Activated CD8-positive, alpha-beta memory T cell treated with anti-CD3 and anti-CD28 coated beads for 36 hours (primary cell): ENCODE results near the gene AIP. TPM values are rescaled to one million over a fixed set of nuclear protein-coding genes. Genes with fewer than 3 reads are reported as not detected.

ENCODE experiments used
- CTCF ChIA-PET: fragments of 350-600 bp; sonication (Branson Sonifier 250); formaldehyde crosslinking; loops from one replicate; lab custom pipeline; 2021; ENCODE audit warnings: antibody characterized with exemption; lab: Charles Lee
- POLR2A ChIA-PET: fragments of 350-600 bp; sonication (Branson Sonifier 250); formaldehyde crosslinking; loops from one replicate; lab custom pipeline; 2021; ENCODE audit warnings: antibody characterized with exemption; lab: Charles Lee
- total RNA-seq, 2 experiments: library from RNA; stranded (reverse); gene quantifications; one replicate each; pipeline ENCODE4 v1.2.3, GENCODE V29; 2021

Gene AIP
- total RNA-seq, 2 experiments from 2014 or later = 154 to 159 TPM

DNA sequence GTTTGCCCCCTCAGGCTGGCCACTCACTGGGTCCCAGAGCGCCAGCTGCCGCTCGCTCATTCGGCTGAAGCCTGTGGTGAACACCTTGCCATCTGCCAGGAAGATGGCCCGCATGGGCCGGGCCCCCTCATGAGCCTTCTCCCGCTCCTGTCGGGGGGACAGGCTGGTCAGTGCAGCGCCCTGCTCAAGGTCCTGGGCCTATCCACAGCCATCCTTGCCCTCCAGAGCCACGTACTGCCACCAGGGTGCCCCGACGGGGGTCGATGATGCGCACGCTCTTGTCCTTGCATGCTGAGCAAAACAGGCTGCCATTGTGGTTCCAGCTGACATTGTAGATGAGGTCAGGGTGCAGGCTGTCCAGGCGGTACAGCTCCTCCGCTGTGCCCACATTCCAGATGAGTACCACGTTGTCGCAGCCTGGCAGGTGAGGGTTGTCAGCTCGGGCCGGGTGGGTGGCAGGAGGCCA is 41.7 kb upstream of the AIP start:
- ChIA-PET CTCF (interaction anchor here (0.6 kb wide), 1 partner anchor 24 kb away, joined by 3 read pairs; no protein-coding TSS in a partner anchor), POLR2A (interaction anchor here (0.6 to 0.9 kb wide), 2 partner anchors 8 to 34 kb away, joined by 3 to 4 read pairs; no protein-coding TSS in a partner anchor)

DNA sequence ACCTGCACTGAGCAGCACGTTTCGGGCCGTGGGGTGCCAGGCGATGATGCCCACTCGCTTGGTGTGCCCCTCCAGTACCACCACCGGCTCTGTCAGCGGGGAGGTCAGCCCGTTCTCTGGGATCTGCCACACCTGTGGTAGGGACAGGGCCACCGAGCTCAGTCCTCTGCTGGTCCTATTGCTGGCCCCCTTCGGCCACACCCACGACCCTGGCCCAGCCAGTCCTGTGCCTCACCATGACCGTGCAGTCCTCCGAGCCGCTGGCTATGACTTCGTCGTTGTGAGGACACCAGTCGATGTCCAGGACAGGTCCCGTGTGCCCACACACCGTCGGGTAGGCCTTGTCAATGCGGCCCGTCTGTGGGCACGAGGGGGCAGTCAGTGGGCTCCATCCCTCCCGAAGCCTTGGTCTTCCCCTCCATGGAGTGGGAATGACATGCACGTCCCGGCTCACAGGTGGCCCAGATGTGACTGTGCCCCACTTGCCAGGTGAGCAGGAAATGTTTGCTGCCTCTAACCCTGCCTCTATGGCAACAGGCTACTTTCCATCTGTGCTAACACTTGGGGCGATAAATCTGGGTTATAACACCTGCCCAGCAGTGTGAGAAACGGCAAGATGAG is 41.0 kb upstream of the AIP start:
- CTCF ChIA-PET = no interaction called here
- POLR2A ChIA-PET = interaction anchor here (0.9 kb wide), 1 partner anchor 35 kb away, joined by 3 read pairs; no protein-coding TSS in a partner anchor

DNA sequence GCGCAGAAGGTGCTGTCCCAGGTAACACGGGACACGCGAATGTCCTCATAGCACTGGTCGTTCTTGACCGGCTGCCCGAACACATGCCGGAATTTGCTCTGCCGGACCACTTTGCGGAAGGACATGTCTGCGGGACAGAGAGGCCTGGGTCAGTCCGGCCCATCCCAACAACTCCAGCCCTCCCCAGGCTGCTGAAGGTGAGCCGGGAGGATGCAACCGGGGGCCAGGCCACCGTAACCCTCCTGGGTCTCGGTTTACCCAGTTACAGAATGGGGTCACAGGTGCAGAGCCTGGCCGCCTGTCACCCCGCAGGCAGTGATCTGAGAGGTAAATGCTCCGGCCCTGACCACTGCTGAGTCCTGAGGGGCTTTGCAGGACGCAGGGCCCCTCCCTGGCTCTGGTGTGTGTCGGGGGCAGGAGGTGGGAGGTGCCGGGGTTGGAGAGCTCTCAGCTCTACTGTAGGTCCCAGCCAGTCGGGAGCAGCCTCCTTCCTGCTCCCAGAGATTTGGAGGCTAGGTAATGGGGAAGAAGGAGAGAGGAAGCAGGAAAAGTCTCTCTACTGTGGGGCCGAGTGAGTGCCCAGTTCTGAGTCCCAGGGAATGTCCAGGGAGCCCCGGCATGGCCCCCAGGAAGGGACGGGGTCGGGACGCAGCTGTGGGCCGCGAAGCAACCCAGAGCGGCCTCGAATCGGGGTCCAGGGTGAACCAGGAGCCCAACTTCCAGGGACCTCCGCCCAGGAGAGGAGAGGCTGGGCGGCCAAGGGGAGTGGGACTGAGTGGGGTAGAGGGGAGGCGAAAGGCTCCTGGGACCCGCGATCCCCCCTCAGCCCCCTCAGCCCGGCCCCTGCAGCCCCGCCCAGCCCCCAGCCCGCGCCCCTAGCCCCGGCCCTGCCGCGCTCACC is 40.1 kb upstream of the AIP start:
- ChIA-PET POLR2A (interaction anchor here (0.6 to 1.1 kb wide), 3 partner anchors 30 to 43 kb away, joined by 3 to 7 read pairs (median 4); no protein-coding TSS in a partner anchor), CTCF (no interaction called here)

DNA sequence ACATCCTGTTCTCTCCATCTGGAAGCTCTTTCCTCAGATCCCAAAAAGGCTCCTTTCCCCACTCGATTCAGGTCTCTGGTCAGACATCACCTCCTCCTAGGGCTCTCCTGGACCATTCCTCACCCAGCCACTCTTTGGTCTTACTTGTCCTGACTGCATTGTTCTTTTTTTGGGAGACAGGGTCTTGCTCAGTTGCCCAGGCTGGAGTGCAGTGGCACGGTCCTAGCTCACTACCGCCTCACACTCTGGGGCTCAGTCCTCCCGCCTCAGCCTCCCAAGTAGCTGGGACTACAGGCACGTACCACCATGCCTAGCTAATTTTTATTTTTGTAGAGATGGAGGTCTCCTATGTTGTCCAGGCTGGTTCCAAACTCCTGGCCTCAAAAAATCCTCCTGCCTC is 37.3 kb upstream of the AIP start:
- ChIA-PET POLR2A (interaction anchor here (0.6 to 1.2 kb wide), 3 partner anchors 9 to 43 kb away, joined by 3 to 7 read pairs (median 5); no protein-coding TSS in a partner anchor), CTCF (no interaction called here)

DNA sequence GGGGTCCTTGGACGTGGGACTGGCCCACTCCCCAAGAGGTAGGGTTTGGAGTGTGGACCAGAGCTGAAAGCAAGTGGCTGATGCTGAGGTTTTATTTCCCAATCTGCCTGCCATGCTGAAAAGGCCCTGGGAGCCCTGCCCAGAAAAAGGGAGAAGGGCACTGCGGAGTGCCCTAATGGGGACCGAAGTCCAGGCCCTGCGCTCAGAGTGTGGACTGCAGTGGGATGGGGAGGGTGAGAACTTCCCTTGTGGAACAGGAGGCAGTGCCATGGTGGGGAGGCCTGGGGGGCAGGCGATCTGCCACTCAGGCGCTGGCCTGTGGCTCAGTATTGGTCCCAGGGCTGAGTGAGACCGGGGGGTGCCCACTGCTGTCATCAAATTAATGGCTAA is 34.6 kb upstream of the AIP start:
- ChIA-PET CTCF (no interaction called here), POLR2A (interaction anchor here (1.2 kb wide), 1 partner anchor 20 kb away, joined by 4 read pairs; no protein-coding TSS in a partner anchor)

DNA sequence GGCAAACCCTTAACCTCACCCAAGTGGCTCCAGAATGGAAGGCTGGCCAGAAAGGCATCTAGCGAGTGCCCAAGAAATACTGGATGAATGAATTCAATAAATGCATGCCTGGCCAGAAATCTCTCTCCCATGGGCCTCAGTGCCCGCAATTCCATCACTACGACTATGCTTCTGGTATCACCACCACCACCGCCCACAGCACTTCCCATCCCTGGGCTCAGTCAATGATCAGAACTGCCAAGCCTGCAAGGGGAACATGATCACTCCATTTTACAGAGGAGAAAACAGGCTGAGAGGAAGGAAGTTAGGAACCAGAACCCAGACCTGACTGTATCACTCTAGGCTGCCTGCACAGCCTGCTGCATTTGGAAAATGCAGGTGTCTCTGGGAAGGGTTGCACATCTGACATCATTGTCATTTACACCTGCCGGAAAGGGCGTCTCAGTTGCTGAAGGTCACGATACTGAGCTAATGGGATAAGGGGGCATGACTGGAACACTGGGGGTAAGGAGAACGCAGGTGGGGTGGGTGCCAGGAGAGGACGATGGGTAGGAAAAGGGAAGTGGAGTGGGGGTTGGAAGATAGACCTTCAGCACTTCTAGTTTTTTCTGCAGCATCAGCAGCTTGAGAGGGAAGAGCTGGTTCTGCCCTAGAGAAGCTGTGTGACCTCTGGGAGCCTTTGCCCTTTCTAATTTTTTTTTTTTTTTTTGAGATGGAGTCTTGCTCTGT is 33.5 kb upstream of the AIP start:
- CTCF ChIA-PET = no interaction called here
- POLR2A ChIA-PET = interaction anchor here (0.7 to 1.6 kb wide), 3 partner anchors 8 to 20 kb away, joined by 4 to 6 read pairs (median 4); partner anchors contain the start of genes PTPRCAP and TMEM134

DNA sequence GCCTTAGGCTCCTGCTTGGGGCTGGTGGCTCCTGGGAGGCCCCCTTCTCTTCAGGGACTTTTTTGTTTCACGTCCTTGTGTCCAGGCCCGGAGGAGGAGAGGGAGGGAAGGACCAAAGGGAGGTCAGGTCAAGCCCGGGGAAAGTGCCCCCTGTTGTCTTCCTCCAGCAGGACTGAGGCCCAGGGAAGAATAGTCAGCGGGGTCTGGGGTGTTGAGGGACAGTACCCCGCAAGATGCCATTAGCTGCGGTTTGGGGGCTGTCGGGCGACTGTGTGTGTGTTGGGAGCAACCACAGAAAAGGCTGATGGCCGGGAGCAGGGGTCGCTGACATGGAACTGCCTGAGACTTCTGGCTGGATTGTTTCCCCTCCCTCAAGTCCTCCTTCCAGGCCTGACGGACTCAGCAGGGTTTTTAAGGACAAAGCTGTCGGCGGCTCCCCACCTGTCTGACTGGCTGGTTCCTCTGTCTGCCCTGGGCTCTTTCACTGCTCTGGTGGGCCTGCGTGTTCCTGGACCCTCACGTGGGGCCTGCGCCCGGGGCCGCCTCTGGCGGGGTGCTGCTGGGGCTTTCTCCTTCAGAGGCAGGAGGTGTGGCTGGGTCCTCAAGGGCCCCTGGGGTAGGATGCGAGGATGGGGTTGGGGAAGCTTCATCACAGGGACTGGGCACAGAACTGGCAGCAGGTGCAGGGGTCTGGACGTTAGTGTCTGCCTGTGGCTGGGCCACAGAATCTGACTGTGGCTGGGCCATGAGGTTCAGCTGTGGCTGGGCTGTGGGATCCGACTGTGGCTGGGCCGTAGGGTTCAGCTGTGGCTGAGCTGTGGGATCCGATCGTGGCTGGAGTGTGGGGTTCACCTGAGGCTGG is 31.8 kb upstream of the AIP start:
- CTCF ChIA-PET = no interaction called here

DNA sequence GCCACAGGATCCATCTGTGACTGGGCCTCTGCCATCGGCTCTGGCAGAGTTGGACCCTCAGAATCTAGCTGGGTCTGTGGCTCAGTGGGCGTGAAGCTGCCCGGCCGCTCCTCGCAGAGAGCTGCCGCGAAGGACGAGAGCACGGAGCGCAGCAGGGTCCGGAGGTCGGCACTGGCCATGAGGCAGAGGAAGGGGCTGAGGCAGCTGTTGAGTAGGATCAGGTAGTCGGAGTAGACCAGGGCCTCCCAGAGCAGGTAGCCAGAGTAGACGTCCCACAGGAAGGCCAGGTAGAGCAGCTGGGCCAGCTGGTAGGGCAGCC is 31.2 kb upstream of the AIP start:
- POLR2A ChIA-PET = interaction anchor here (0.9 to 1.4 kb wide), 3 partner anchors 9 to 17 kb away, joined by 3 read pairs; no protein-coding TSS in a partner anchor
- CTCF ChIA-PET = no interaction called here

More for the DNA sequence above, 31.8 kb upstream of the AIP start:
- POLR2A ChIA-PET = interaction anchor here (0.9 to 1.4 kb wide), 3 partner anchors 10 to 17 kb away, joined by 3 to 4 read pairs (median 3); partner anchors contain the start of gene PTPRCAP

DNA sequence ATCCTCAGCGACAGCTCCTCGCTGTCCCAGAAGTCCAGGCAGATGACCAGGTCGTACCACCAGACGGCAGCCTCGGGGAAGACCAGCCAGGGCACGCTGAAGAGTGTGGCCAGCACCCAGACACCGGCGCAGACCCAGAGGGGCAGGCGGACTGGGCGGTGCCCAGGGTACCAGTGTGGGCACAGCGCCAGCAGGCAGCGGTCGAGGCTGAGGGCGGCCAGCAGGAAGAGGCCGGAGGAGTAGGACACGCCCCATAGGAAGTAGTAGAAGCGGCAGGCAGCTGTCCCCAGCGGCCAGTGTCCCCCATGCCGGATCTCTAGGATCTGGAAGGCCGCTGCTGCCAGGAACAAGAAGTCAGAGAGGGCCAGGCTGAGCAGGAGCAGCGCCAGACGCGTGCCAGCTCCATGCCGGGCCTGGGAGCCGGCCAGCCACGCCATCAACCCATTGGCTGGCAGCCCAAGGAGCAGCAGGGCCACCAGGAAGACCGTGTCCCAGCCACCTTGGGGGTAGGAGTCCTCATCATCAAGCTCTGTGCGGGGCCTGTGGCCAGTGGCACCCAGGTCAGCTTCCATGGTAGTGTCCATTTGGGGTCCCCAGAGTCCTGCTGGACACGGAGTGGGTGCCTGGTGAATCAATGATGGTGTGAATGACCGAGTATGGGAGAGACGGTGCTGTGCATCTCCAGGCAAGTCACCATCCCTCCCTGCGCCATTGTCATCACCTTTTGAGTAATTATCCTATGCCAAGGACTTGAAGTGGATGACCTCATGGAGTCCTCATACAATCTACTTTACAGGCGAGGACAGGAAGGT is 30.5 kb upstream of the AIP start, which contains the start of gene GPR152:
Gene GPR152, minus strand, starts transcription at position 589 of the 812 bp plus-strand sequence. Its CDS starts 5 bp downstream, at position 584.
- ChIA-PET CTCF (no interaction called here), POLR2A (interaction anchor here (0.9 kb wide), 2 partner anchors 14 to 16 kb away, joined by 3 read pairs; no protein-coding TSS in a partner anchor)

DNA sequence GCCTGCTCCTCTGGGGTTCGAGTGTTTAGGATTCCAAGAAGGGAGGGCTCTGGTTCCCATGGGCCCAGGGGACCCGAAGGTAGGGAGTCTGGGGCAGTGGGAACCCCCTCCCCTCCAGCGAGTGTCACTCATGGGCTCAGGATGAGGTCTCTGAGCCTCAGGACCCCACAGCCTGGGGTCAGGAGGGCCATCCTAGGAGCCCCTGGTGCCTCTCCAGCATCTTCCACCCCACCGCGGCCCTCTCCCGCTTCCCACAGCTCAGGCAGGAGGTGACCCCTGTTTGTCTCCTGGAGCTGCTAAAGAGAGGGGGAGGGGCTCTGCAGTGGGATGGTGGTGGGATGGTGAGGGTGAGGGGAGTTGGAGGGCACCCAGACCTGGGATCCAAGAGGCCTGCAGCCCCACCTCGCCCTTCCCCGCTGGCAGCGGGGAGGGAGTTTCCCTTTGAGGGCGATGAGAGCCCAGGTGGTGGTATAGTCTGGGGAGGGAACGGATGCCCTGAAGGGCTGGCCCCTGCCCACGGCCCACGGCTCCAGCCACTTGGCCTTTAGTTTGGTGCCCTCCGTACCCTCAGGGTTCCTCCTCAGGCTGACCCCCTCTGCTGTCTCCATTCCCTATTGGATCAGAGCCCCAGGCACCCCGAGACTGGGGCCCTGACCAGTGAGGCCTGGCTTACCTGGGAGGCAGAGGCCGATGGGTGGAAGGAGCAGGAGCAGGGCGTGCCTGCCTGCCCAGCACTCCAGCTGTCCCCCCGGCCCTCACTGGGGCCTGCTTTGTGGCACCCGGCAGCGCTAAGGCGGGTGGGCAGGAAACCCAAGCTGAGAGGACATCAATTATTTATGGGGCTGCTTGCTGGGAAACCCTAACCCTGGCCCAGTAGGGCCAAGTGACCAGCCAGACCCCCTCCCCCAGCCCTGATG is 28.8 kb upstream of the AIP start:
- CTCF ChIA-PET = interaction anchor here (1.3 kb wide), 1 partner anchor 14 kb away, joined by 3 read pairs; no protein-coding TSS in a partner anchor
- POLR2A ChIA-PET = no interaction called here

DNA sequence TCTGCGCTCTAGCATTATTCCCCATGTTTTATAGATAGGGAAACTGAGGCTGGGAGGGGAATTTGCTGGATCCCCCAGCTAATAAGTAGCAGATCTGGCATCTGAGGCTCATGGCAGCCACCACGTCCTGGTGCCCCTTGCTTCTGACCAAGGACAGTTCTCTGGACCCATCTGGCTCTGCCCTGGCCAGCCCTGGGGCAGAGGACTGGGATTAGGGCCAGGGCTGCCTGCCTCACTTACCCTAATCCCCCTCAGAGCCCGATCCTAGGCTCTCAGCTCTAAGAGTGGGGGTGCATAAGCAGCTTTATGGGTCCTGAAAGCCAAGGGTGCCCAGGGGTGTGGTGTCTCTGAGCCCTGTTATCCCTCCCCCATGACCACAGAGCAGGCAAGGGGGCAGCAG is 27.8 kb upstream of the AIP start, which contains the start of gene CABP4:
Gene CABP4, plus strand, starts transcription at position 301 of the 400 bp plus-strand sequence. Its CDS starts 70 bp downstream, at position 371.
- POLR2A ChIA-PET = no interaction called here
- CTCF ChIA-PET = interaction anchor here (1.3 kb wide), 1 partner anchor 13 kb away, joined by 3 read pairs; no protein-coding TSS in a partner anchor

DNA sequence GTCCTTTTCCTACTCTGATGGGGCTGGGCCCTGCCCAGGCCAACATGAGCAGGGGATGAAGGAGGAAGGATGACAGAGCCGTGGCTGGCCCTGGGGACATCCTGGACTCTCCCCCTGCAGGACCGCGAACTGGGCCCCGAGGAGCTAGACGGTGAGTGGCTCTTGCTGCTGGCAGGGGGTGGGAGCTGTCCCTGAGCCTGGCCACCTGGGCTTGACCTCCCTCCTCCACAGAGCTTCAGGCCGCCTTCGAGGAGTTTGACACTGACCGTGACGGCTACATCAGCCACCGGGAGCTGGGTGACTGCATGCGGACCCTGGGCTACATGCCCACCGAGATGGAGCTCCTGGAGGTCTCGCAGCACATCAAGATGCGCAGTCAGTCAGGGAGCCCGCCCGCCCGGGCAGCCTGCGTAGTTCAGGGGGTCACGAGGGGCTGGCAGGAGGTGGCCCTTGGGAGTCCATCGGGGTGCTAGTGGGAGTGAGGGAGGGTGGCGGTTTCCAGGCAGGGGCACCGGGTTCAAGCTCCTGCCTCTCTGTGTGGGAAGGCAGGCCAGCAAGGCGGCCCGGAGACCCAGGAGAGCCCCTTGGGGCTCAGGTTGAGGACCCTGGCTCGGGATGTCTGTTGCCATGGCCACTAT is 26.6 kb upstream of the AIP start:
- CTCF ChIA-PET = interaction anchor here (1.0 kb wide), 1 partner anchor 103 kb away, joined by 4 read pairs; the partner anchor contains the start of gene POLD4
- POLR2A ChIA-PET = interaction anchor here (1.0 kb wide), 1 partner anchor 18 kb away, joined by 3 read pairs; no protein-coding TSS in a partner anchor

DNA sequence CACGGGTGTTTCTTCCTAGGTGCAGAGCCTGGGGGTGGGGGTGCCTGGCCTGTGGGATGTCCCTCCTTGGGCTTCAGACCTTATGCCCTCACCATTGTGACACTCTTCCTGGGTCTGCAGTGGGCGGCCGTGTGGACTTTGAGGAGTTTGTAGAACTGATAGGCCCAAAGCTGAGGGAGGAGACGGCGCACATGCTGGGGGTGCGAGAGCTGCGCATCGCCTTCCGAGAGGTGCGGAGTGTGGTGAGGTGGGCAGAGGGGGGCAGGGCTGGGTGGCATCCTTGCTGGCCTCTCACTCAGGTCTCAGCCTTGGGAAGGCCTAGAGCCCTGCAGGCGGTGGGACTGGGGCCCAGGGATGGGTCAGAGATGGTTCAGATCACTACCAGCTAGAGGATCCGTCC is 25.4 kb upstream of the AIP start:
- CTCF ChIA-PET = no interaction called here

DNA sequence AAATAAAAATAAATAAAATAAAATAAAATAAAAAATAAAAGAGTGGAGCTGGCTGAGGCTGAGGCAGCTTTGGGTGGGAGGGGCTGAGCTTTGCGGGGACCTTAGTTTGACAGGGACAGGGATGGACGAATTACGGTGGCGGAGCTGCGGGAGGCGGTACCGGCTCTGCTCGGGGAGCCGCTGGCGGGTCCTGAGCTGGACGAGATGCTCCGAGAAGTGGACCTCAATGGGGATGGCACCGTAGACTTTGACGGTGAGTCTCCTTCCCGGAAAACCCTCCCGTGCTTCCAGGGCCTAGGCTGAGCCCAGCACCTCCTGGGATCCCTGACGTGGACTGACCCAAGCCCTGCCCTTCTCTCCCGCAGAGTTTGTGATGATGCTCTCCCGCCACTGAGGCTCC is 24.6 kb upstream of the AIP start:
- ChIA-PET CTCF (interaction anchor here (1.2 kb wide), 1 partner anchor 11 kb away, joined by 4 read pairs; the partner anchor contains the start of gene TMEM134), POLR2A (no interaction called here)

More for the DNA sequence above, 25.4 kb upstream of the AIP start:
- POLR2A ChIA-PET = no interaction called here

DNA sequence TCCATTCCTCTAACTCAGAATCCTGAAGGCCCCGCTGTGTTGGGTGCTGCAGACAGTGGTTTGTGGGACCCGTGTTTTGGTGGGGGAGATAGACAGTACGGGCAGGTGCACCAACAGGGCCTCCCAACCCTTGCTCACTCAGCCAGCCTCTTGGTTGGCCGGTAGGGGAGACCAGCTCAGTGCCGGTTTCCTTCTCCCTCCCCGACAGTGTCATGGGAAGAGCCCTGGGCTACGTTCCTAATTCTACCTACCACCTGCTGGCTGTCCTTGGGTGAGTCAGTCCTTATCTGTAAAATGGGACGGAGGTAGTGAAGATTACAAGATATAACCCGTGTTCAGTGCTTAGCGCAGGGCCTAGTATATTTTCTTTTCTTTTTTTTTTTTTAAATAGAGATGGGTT is 19.6 kb upstream of the AIP start:
- ChIA-PET POLR2A (interaction anchor here (2.9 kb wide), 1 partner anchor 26 kb away, joined by 25 read pairs; the partner anchor contains the start of gene PTPRCAP), CTCF (no interaction called here)
